Neural progenitor cell (in vitro differentiated cells): ENCODE data around the gene RXRB. TPM values are rescaled to one million over a fixed set of nuclear protein-coding genes. Genes with fewer than 3 reads are reported as not detected.

Experiments used
- DNase-seq: peaks from one replicate; pipeline ENCODE4 v3.0.0-alpha.2; 2016; ENCODE audit warnings: low spot score
- H2AFZ ChIP-seq: fragments of 200-600 bp; sonication (generic); replicated peaks from 2 replicates; pipeline ENCODE4 v1.6.1; 2016; ENCODE audit warnings: antibody characterized with exemption
- H3F3A ChIP-seq: fragments of 200-600 bp; sonication (generic); 2 replicates; pipeline ENCODE4 v1.6.1; 2016; ENCODE audit warnings: antibody characterized with exemption, low read depth
- H3K27ac ChIP-seq: fragments of 200-600 bp; sonication (generic); 2 replicates; pipeline ENCODE4 v1.5.1; 2016; ENCODE audit warnings: mild to moderate bottlenecking
- H3K27me3 ChIP-seq: fragments of 200-600 bp; sonication (generic); 2 replicates; pipeline ENCODE4 v1.6.1; 2016; ENCODE audit warnings: mild to moderate bottlenecking, moderate library complexity
- H3K36me3 ChIP-seq: fragments of 200-600 bp; sonication (generic); 2 replicates; pipeline ENCODE4 v1.5.1; 2016
- H3K4me1 ChIP-seq: fragments of 200-600 bp; sonication (generic); 2 replicates; pipeline ENCODE4 v1.6.1; 2016; ENCODE audit warnings: mixed run types
- H3K4me2 ChIP-seq: fragments of 200-600 bp; sonication (generic); 2 replicates; pipeline ENCODE4 v1.6.1; 2016
- H3K4me3 ChIP-seq: fragments of 200-600 bp; sonication (generic); 2 replicates; pipeline ENCODE4 v1.5.1; 2016
- H3K79me2 ChIP-seq: fragments of 200-600 bp; sonication (generic); 2 replicates; pipeline ENCODE4 v1.6.1; 2016; ENCODE audit warnings: low read depth
- H3K9ac ChIP-seq: fragments of 200-600 bp; sonication (generic); 2 replicates; pipeline ENCODE4 v1.6.1; 2016
- H3K9me3 ChIP-seq: fragments of 200-600 bp; sonication (generic); 2 replicates; pipeline ENCODE4 v1.5.1; 2016; ENCODE audit warnings: low read depth
- H4K20me1 ChIP-seq: fragments of 200-600 bp; sonication (generic); 2 replicates; pipeline ENCODE4 v1.6.1; 2016; ENCODE audit warnings: low read depth
- H3K27ac Mint-ChIP-seq: 3 replicates; pipeline ENCODE4 v1.8.0; 2021; ENCODE audit warnings: mixed read lengths
- H3K27me3 Mint-ChIP-seq: 2 replicates; pipeline ENCODE4 v1.8.0; 2022; ENCODE audit warnings: low read depth, mild to moderate bottlenecking, inconsistent platforms, moderate library complexity, mixed read lengths; ENCODE audit not compliant: insufficient read depth
- H3K36me3 Mint-ChIP-seq: 3 replicates; pipeline ENCODE4 v1.8.0; 2021; ENCODE audit warnings: mixed read lengths
- H3K4me1 Mint-ChIP-seq: 3 replicates; pipeline ENCODE4 v1.8.0; 2021; ENCODE audit warnings: mixed read lengths
- H3K4me3 Mint-ChIP-seq: 3 replicates; pipeline ENCODE4 v1.8.0; 2021; ENCODE audit warnings: mild to moderate bottlenecking, moderate library complexity, mixed read lengths
- H3K9me3 Mint-ChIP-seq: 3 replicates; pipeline ENCODE4 v1.8.0; 2020; ENCODE audit warnings: mixed read lengths
- CTCF ChIP-seq: fragments of 200-600 bp; sonication (generic); IDR thresholded peaks from 2 replicates; pipeline ENCODE4 v1.5.1; 2017; ENCODE audit warnings: antibody characterized with exemption, mild to moderate bottlenecking
- EZH2 ChIP-seq: fragments of 200-600 bp; sonication (generic); IDR thresholded peaks from 2 replicates; pipeline ENCODE4 v1.6.1; 2017; ENCODE audit warnings: antibody characterized with exemption, mild to moderate bottlenecking, moderate library complexity
- EZH2phosphoT487 ChIP-seq: fragments of 200-600 bp; sonication (generic); IDR thresholded peaks from 2 replicates; pipeline ENCODE4 v1.6.1; 2017; ENCODE audit warnings: antibody characterized with exemption
- total RNA-seq: library from RNA; depleted of rRNA; stranded (reverse); fragments of >200 nt; gene quantifications from 2 replicates; pipeline ENCODE4 v1.2.3, GENCODE V29; 2015; ENCODE audit warnings: low replicate concordance

Gene RXRB
- total RNA-seq, 1 donor from 2014 or later = 10.2 TPM

- Histone ChIP-seq H3K27ac (no peak overlapping the region), H3K4me2 (no peak overlapping the region), H3K4me3 (no peak overlapping the region), H3K9me3 (no peaks in the 10 kb centered on the region), H3K79me2 (no peaks in the 10 kb centered on the region), H3F3A (no peaks in the 10 kb centered on the region), H3K36me3 (no peaks in the 10 kb centered on the region), H3K9ac (no peak overlapping the region), H4K20me1 (no peaks in the 10 kb centered on the region), H2AFZ (no peak overlapping the region), H3K4me1 (no peaks in the 10 kb centered on the region), H3K27me3 (peaks cover 18% of the 10 kb centered on the region)
- no peak overlapping the region for H3K27ac Mint-ChIP-seq
- DNase-seq = no peak
- TF ChIP-seq EZH2phosphoT487 = no peak
- no peak for TF ChIP-seq EZH2
- no peak for TF ChIP-seq CTCF
- no peak overlapping the region for H3K4me3 Mint-ChIP-seq
- no peaks in the 10 kb centered on the region for H3K9me3 Mint-ChIP-seq
- H3K4me1 Mint-ChIP-seq = peaks cover 16% of the 10 kb centered on the region
- no peaks in the 10 kb centered on the region for H3K36me3 Mint-ChIP-seq
- peaks cover 12% of the 10 kb centered on the region for H3K27me3 Mint-ChIP-seq
Measured at GRCh38 chr6:33160096-33160495, 40.4 kb downstream of the RXRB start.

GRCh38 chr6:33156964-33157363 lies 43.5 kb downstream of the RXRB start:
- no peaks in the 10 kb centered on the region for H3K36me3 ChIP-seq
- no peaks in the 10 kb centered on the region for H4K20me1 ChIP-seq
- Mint-ChIP-seq H3K27ac (no peak overlapping the region), H3K4me1 (peaks cover 10% of the 10 kb centered on the region), H3K36me3 (peaks cover under 1% of the 10 kb centered on the region), H3K9me3 (peaks cover 7% of the 10 kb centered on the region), H3K27me3 (peaks cover 6% of the 10 kb centered on the region), H3K4me3 (no peak overlapping the region)
- no peaks in the 10 kb centered on the region for H3K4me1 ChIP-seq
- H3K79me2 ChIP-seq = no peaks in the 10 kb centered on the region
- TF ChIP-seq CTCF (no peak), EZH2phosphoT487 (no peak), EZH2 (no peak)
- H3F3A ChIP-seq = no peaks in the 10 kb centered on the region
- no peak for DNase-seq
- H3K27me3 ChIP-seq = peaks cover 11% of the 10 kb centered on the region
- H3K4me3 ChIP-seq = no peak overlapping the region
- no peak overlapping the region for H2AFZ ChIP-seq
- H3K4me2 ChIP-seq = no peak overlapping the region
- H3K9ac ChIP-seq = no peak overlapping the region
- H3K27ac ChIP-seq = no peak overlapping the region
- no peaks in the 10 kb centered on the region for H3K9me3 ChIP-seq

- TF ChIP-seq CTCF (no peak), EZH2phosphoT487 (no peak), EZH2 (no peak)
- peaks cover 2% of the 10 kb centered on the region for H3K36me3 Mint-ChIP-seq
Measured at GRCh38 chr6:33156561-33156960, 43.9 kb downstream of the RXRB start.

More at GRCh38 chr6:33156561-33156960, 43.9 kb downstream of the RXRB start:
- Mint-ChIP-seq H3K27ac (no peak overlapping the region), H3K9me3 (peaks cover 11% of the 10 kb centered on the region), H3K4me1 (peaks cover 7% of the 10 kb centered on the region), H3K4me3 (no peak overlapping the region), H3K27me3 (peaks cover 4% of the 10 kb centered on the region)
- H3K79me2 ChIP-seq = no peaks in the 10 kb centered on the region
- H3K9ac ChIP-seq = no peak overlapping the region
- no peak overlapping the region for H3K27ac ChIP-seq
- no peaks in the 10 kb centered on the region for H3K4me1 ChIP-seq
- H3F3A ChIP-seq = no peaks in the 10 kb centered on the region
- H3K36me3 ChIP-seq = no peaks in the 10 kb centered on the region
- H3K9me3 ChIP-seq = no peaks in the 10 kb centered on the region
- no peak overlapping the region for H3K4me3 ChIP-seq
- no peak overlapping the region for H2AFZ ChIP-seq
- H4K20me1 ChIP-seq = no peaks in the 10 kb centered on the region
- no peak for DNase-seq
- no peak overlapping the region for H3K4me2 ChIP-seq
- peaks cover 7% of the 10 kb centered on the region for H3K27me3 ChIP-seq
